Endothelial cell of umbilical vein (primary cell): ENCODE data around the gene GPR26.

Source experiments
- EZH2 ChIP-seq: IDR thresholded peaks from 2 replicates; pipeline ENCODE4 v1.6.1; 2012; ENCODE audit warnings: borderline replicate concordance, low read depth, mild to moderate bottlenecking, moderate library complexity, low read length, inconsistent platforms; ENCODE audit not compliant: severe bottlenecking
- JUN ChIP-seq: IDR thresholded peaks from 2 replicates; pipeline ENCODE4 v1.6.1; 2011; ENCODE audit warnings: borderline replicate concordance, low read depth; ENCODE audit not compliant: insufficient read length, insufficient read depth
- MAX ChIP-seq: IDR thresholded peaks from 2 replicates; pipeline ENCODE4 v1.6.1; 2011; ENCODE audit not compliant: insufficient read depth, insufficient read length
- POLR2A ChIP-seq: IDR thresholded peaks from 2 replicates; pipeline ENCODE4 v1.6.1; 2012; ENCODE audit warnings: low read depth, mild to moderate bottlenecking, control low read depth, low read length
- POLR2AphosphoS5 ChIP-seq: IDR thresholded peaks from 2 replicates; pipeline ENCODE4 v1.6.1; 2012; ENCODE audit warnings: low read depth, mild to moderate bottlenecking, control low read depth, low read length, moderate library complexity; ENCODE audit not compliant: insufficient read depth
- TF ChIP-seq, protein P1 (sequence below), 2 donors: IDR thresholded peaks; 1 replicate in 1 of 2; 2 replicates in 1 of 2; pipeline ENCODE4 v1.5.1; 2011; ENCODE audit warnings: low read length in 2 of 2, mild to moderate bottlenecking in 2 of 2, moderate library complexity in 2 of 2, control low read depth in 1 of 2, inconsistent platforms in 1 of 2, low read depth in 1 of 2; ENCODE audit not compliant: insufficient read depth in 1 of 2; ENCODE audit errors: extremely low read depth in 1 of 2

DNA sequence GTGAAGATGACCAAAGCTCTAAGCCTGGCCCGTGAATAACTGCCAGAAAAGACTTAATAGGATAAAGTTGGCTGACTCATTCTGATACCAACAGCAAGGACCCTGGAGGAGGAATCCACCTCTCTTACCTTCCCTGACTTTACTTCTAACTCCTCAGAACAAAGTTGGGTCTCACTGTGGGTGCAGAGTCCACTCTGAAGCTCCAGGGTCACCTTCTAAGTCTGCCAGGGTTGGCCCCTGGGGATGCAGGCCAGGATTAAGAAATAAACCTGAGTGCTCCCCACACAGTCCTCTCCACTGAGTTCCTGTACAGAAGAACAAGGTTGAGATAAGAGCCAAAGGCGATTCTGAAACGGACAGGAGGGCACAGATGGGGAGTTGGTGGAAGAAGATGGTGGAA lies 54.4 kb downstream of the GPR26 start:
- TF ChIP-seq, protein P1, sequence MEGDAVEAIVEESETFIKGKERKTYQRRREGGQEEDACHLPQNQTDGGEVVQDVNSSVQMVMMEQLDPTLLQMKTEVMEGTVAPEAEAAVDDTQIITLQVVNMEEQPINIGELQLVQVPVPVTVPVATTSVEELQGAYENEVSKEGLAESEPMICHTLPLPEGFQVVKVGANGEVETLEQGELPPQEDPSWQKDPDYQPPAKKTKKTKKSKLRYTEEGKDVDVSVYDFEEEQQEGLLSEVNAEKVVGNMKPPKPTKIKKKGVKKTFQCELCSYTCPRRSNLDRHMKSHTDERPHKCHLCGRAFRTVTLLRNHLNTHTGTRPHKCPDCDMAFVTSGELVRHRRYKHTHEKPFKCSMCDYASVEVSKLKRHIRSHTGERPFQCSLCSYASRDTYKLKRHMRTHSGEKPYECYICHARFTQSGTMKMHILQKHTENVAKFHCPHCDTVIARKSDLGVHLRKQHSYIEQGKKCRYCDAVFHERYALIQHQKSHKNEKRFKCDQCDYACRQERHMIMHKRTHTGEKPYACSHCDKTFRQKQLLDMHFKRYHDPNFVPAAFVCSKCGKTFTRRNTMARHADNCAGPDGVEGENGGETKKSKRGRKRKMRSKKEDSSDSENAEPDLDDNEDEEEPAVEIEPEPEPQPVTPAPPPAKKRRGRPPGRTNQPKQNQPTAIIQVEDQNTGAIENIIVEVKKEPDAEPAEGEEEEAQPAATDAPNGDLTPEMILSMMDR (IDR thresholded peaks at IDR 0.05; ENCODE audit: extremely low read depth in 1 of 2, insufficient read depth in 1 of 2, low read depth in 1 of 2, low read length in 2 of 2), result no peak
- no peak for TF ChIP-seq EZH2
- TF ChIP-seq MAX, result no peak
- TF ChIP-seq POLR2A, result no peak
- no peak for TF ChIP-seq POLR2AphosphoS5
- TF ChIP-seq JUN, result no peak
